Endothelial cell (in vitro differentiated cells): ENCODE measurements around the gene IWS1. TPM values are rescaled to one million over a fixed set of nuclear protein-coding genes. Genes with fewer than 3 reads are reported as not detected.

ENCODE experiments used
- DNase-seq: peaks from one replicate; pipeline ENCODE4 v3.0.0; 2021; ENCODE audit warnings: low spot score
- H3K27ac Mint-ChIP-seq: one replicate; pipeline ENCODE4 v1.8.0; 2021; ENCODE audit warnings: mixed read lengths, inconsistent platforms; ENCODE audit not compliant: unreplicated experiment
- H3K27me3 Mint-ChIP-seq: one replicate; pipeline ENCODE4 v1.8.0; 2021; ENCODE audit warnings: mild to moderate bottlenecking, moderate library complexity, mixed read lengths, inconsistent platforms; ENCODE audit not compliant: unreplicated experiment
- H3K36me3 Mint-ChIP-seq: one replicate; pipeline ENCODE4 v1.8.0; 2021; ENCODE audit warnings: mild to moderate bottlenecking, low read depth, mixed read lengths, inconsistent platforms; ENCODE audit not compliant: unreplicated experiment
- H3K4me1 Mint-ChIP-seq: one replicate; pipeline ENCODE4 v1.8.0; 2021; ENCODE audit warnings: mild to moderate bottlenecking, mixed read lengths, inconsistent platforms; ENCODE audit not compliant: unreplicated experiment
- H3K4me3 Mint-ChIP-seq: one replicate; pipeline ENCODE4 v1.8.0; 2021; ENCODE audit warnings: mild to moderate bottlenecking, mixed read lengths, inconsistent platforms; ENCODE audit not compliant: unreplicated experiment
- H3K9me3 Mint-ChIP-seq: one replicate; pipeline ENCODE4 v1.8.0; 2021; ENCODE audit warnings: mixed read lengths, inconsistent platforms; ENCODE audit not compliant: unreplicated experiment
- CTCF ChIP-seq: fragments of 200-600 bp; sonication (generic); IDR thresholded peaks from one replicate; pipeline ENCODE4 v1.5.0; 2021; ENCODE audit warnings: antibody characterized with exemption; ENCODE audit not compliant: unreplicated experiment
- total RNA-seq: library from RNA; stranded (reverse); fragmentation: NEBNext Ultra II Directional; extraction: Animal tissue kit (Norgen Biotek cat#: 25700); gene quantifications from one replicate; pipeline ENCODE4 v1.2.1, GENCODE V29; 2021; ENCODE audit not compliant: unreplicated experiment

The IWS1 gene
- total RNA-seq, 1 donor from 2014 or later: 50.5 TPM

GRCh38 chr2:127542231-127542630, 15.9 kb upstream of the IWS1 start:
- no peak for TF ChIP-seq CTCF
- no peaks in the 10 kb centered on the region for H3K9me3 Mint-ChIP-seq
- H3K27me3 Mint-ChIP-seq: peaks cover 4% of the 10 kb centered on the region
- H3K27ac Mint-ChIP-seq: no peak overlapping the region
- peaks cover 22% of the 10 kb centered on the region for H3K4me1 Mint-ChIP-seq
- DNase-seq: no peak
- no peak overlapping the region for H3K4me3 Mint-ChIP-seq
- peaks cover 5% of the 10 kb centered on the region for H3K36me3 Mint-ChIP-seq

- DNase-seq: no peak
- H3K4me1 Mint-ChIP-seq: peaks cover 18% of the 10 kb centered on the region
These were observed 15.5 kb upstream of the IWS1 start for GRCh38 chr2:127541809-127542208.

GRCh38 chr2:127537644-127538043, 11.4 kb upstream of the IWS1 start:
- H3K27me3 Mint-ChIP-seq: peaks cover 9% of the 10 kb centered on the region
- no peak for TF ChIP-seq CTCF
- peaks cover 9% of the 10 kb centered on the region for H3K4me1 Mint-ChIP-seq

More at GRCh38 chr2:127541809-127542208, 15.5 kb upstream of the IWS1 start:
- Mint-ChIP-seq H3K9me3 (no peaks in the 10 kb centered on the region), H3K27ac (no peak overlapping the region), H3K27me3 (peaks cover 4% of the 10 kb centered on the region), H3K4me3 (no peak overlapping the region), H3K36me3 (peaks cover 2% of the 10 kb centered on the region)
- TF ChIP-seq CTCF: no peak

GRCh38 chr2:127536707-127537541, 10.6 kb upstream of the IWS1 start:
- no peak overlapping the region for H3K4me3 Mint-ChIP-seq
- H3K9me3 Mint-ChIP-seq: no peaks in the 10 kb centered on the region
- no peak for DNase-seq
- peaks cover 4% of the 10 kb centered on the region for H3K4me1 Mint-ChIP-seq
- H3K36me3 Mint-ChIP-seq: no peaks in the 10 kb centered on the region
- H3K27ac Mint-ChIP-seq: peak overlapping the region; percentile 25
- no peak for TF ChIP-seq CTCF
- H3K27me3 Mint-ChIP-seq: peaks cover 6% of the 10 kb centered on the region

More at GRCh38 chr2:127537644-127538043, 11.4 kb upstream of the IWS1 start:
- no peaks in the 10 kb centered on the region for H3K36me3 Mint-ChIP-seq
- H3K27ac Mint-ChIP-seq: no peak overlapping the region
- H3K9me3 Mint-ChIP-seq: no peaks in the 10 kb centered on the region
- no peak for DNase-seq
- no peak overlapping the region for H3K4me3 Mint-ChIP-seq

- Mint-ChIP-seq H3K27ac (no peak overlapping the region), H3K27me3 (peaks cover 6% of the 10 kb centered on the region), H3K4me1 (peaks cover 4% of the 10 kb centered on the region), H3K9me3 (no peaks in the 10 kb centered on the region), H3K4me3 (no peak overlapping the region), H3K36me3 (no peaks in the 10 kb centered on the region)
- no peak for TF ChIP-seq CTCF
- no peak for DNase-seq
These were observed 9.6 kb upstream of the IWS1 start for GRCh38 chr2:127535918-127536317.
